IMR-90 (cell line): ENCODE data around the gene SPATA31D4. TPM values are rescaled to one million over a fixed set of nuclear protein-coding genes. Genes with fewer than 3 reads are reported as not detected.

ENCODE experiments used
- ATAC-seq: fragments of 200-7000 bp; cut with Tn5 transposase; 2 replicates; pipeline ENCODE4 v1.9.1; 2020; ENCODE audit warnings: low read depth, mild to moderate bottlenecking, moderate library complexity
- BruUV-seq: library from RNA; stranded (reverse); fragments of 400-500 nt; replicated peaks from 2 replicates; lab custom pipeline; 2021; lab: Mats Ljungman, UMichigan
- CTCF ChIA-PET: fragments of 300-600 bp; formaldehyde crosslinking; extraction: SDS; loops from one replicate; lab custom pipeline; 2021; ENCODE audit warnings: antibody characterized with exemption; lab: Yijun Ruan, JAX
- POLR2A ChIA-PET: fragments of 300-600 bp; sonication (Branson Sonifier 250); formaldehyde crosslinking; loops from one replicate; lab custom pipeline; 2022; ENCODE audit warnings: antibody characterized with exemption; ENCODE audit not compliant: unreplicated experiment; lab: Charles Lee
- DNase-seq: peaks from one replicate; pipeline ENCODE4 v3.0.0; 2013
- H2AFZ ChIP-seq: replicated peaks from 2 replicates; pipeline ENCODE3; 2013; ENCODE audit warnings: low read length, mild to moderate bottlenecking; ENCODE audit not compliant: poor library complexity
- H2AK5ac ChIP-seq: 2 replicates; pipeline ENCODE4 v1.6.1; 2013; ENCODE audit warnings: low read depth, low read length, inconsistent platforms
- H2AK9ac ChIP-seq: replicated peaks from 2 replicates; pipeline ENCODE3; 2013; ENCODE audit warnings: mild to moderate bottlenecking, low read depth, low read length, moderate library complexity; ENCODE audit not compliant: poor library complexity
- H2BK120ac ChIP-seq: 2 replicates; pipeline ENCODE4 v1.6.1; 2013; ENCODE audit warnings: low read depth, low read length, inconsistent platforms
- H2BK15ac ChIP-seq: 3 replicates; pipeline ENCODE4 v1.6.1; 2013; ENCODE audit warnings: low read depth, low read length, inconsistent platforms
- H2BK20ac ChIP-seq: 2 replicates; pipeline ENCODE4 v1.6.1; 2013; ENCODE audit warnings: low read depth, mild to moderate bottlenecking, inconsistent platforms, low read length, moderate library complexity
- H2BK5ac ChIP-seq: 2 replicates; pipeline ENCODE4 v1.6.1; 2013; ENCODE audit warnings: mild to moderate bottlenecking, low read depth, low read length, inconsistent platforms; ENCODE audit not compliant: poor library complexity, severe bottlenecking
- H3K14ac ChIP-seq: replicated peaks from 2 replicates; pipeline ENCODE4 v1.6.1; 2013; ENCODE audit warnings: low read depth, low read length, inconsistent platforms
- H3K18ac ChIP-seq: 2 replicates; pipeline ENCODE4 v1.6.1; 2013; ENCODE audit warnings: low read depth, low read length, control low read depth
- H3K23ac ChIP-seq: 2 replicates; pipeline ENCODE4 v1.6.1; 2013; ENCODE audit warnings: low read depth, low read length, inconsistent platforms
- H3K27ac ChIP-seq: 2 replicates; pipeline ENCODE4 v1.5.1; 2013; ENCODE audit warnings: mild to moderate bottlenecking, control low read depth, low read length; ENCODE audit not compliant: insufficient read depth
- H3K27me3 ChIP-seq: 2 replicates; pipeline ENCODE4 v1.6.1; 2013; ENCODE audit warnings: low read length; ENCODE audit not compliant: control insufficient read depth, insufficient read depth
- H3K36me3 ChIP-seq: 2 replicates; pipeline ENCODE4 v1.6.1; 2013; ENCODE audit warnings: low read length, mixed read lengths; ENCODE audit not compliant: control insufficient read depth, insufficient read depth
- H3K4ac ChIP-seq: 2 replicates; pipeline ENCODE4 v1.6.1; 2013; ENCODE audit warnings: low read depth, low read length, inconsistent platforms
- H3K4me1 ChIP-seq: 2 replicates; pipeline ENCODE4 v1.6.1; 2013; ENCODE audit warnings: low read length, mixed read lengths; ENCODE audit not compliant: control insufficient read depth, insufficient read depth
- H3K4me2 ChIP-seq: 2 replicates; pipeline ENCODE4 v1.6.1; 2013; ENCODE audit warnings: low read depth, mild to moderate bottlenecking, control low read depth, low read length, moderate library complexity
- H3K4me3 ChIP-seq: 2 replicates; pipeline ENCODE4 v1.5.1; 2013; ENCODE audit warnings: low read depth, mild to moderate bottlenecking, control low read depth, low read length, moderate library complexity; ENCODE audit not compliant: insufficient read depth
- H3K56ac ChIP-seq: 2 replicates; pipeline ENCODE4 v1.6.1; 2013; ENCODE audit warnings: low read length, inconsistent platforms; ENCODE audit not compliant: insufficient read depth; ENCODE audit errors: extremely low read depth
- H3K79me1 ChIP-seq, 2 experiments: 2 replicates each; pipeline ENCODE4 v1.6.1; 2013; ENCODE audit warnings: low read length in 2 of 2, inconsistent platforms in 1 of 2, low read depth in 1 of 2
- H3K9ac ChIP-seq: 2 replicates; pipeline ENCODE4 v1.6.1; 2013; ENCODE audit warnings: low read depth, low read length, control low read depth
- H3K9me1 ChIP-seq: 2 replicates; pipeline ENCODE4 v1.6.1; 2013; ENCODE audit warnings: low read length, inconsistent platforms; ENCODE audit not compliant: insufficient read depth
- H3K9me3 ChIP-seq: 2 replicates; pipeline ENCODE4 v1.6.1; 2013; ENCODE audit warnings: low read length; ENCODE audit not compliant: control insufficient read depth, insufficient read depth
- H4K20me1 ChIP-seq: 2 replicates; pipeline ENCODE4 v1.6.1; 2013; ENCODE audit warnings: low read length, inconsistent platforms; ENCODE audit not compliant: insufficient read depth
- H4K5ac ChIP-seq: 2 replicates; pipeline ENCODE4 v1.6.1; 2013; ENCODE audit warnings: mild to moderate bottlenecking, low read depth, low read length, control low read depth
- H4K8ac ChIP-seq, 2 experiments: 2 replicates each; pipeline ENCODE4 v1.6.1; 2013; ENCODE audit warnings: low read depth in 2 of 2, low read length in 2 of 2, control low read depth in 1 of 2, inconsistent platforms in 1 of 2
- H4K91ac ChIP-seq: 2 replicates; pipeline ENCODE4 v1.6.1; 2013; ENCODE audit warnings: low read depth, low read length, inconsistent platforms; ENCODE audit not compliant: insufficient read depth
- CHD1 ChIP-seq: IDR thresholded peaks from 2 replicates; pipeline ENCODE4 v1.6.1; 2012; ENCODE audit warnings: low read depth, low read length, improper control_type of control experiment
- ELK1 ChIP-seq: fragments of 150-350 bp; IDR thresholded peaks from 2 replicates; pipeline ENCODE4 v1.6.1; 2016; ENCODE audit warnings: low read depth, mild to moderate bottlenecking, low read length, moderate library complexity, borderline replicate concordance
- MAFK ChIP-seq: IDR thresholded peaks from 2 replicates; pipeline ENCODE4 v1.6.1; 2012; ENCODE audit warnings: low read depth, low read length, improper control_type of control experiment
- MXI1 ChIP-seq: IDR thresholded peaks from 2 replicates; pipeline ENCODE4 v1.6.1; 2012; ENCODE audit warnings: low read depth, mild to moderate bottlenecking, low read length, moderate library complexity, borderline replicate concordance
- RAD21 ChIP-seq: IDR thresholded peaks from 2 replicates; pipeline ENCODE4 v1.6.1; 2012; ENCODE audit warnings: low read length, improper control_type of control experiment
- RCOR1 ChIP-seq: IDR thresholded peaks from 2 replicates; pipeline ENCODE4 v1.6.1; 2012; ENCODE audit warnings: mild to moderate bottlenecking, low read length, improper control_type of control experiment; ENCODE audit not compliant: insufficient replicate concordance
- SMC3 ChIP-seq: fragments of 150-350 bp; IDR thresholded peaks from 2 replicates; pipeline ENCODE4 v1.6.1; 2016; ENCODE audit warnings: low read depth, mild to moderate bottlenecking, antibody characterized with exemption, low read length, moderate library complexity
- USF2 ChIP-seq: fragments of 150-350 bp; IDR thresholded peaks from 2 replicates; pipeline ENCODE4 v1.6.1; 2017; ENCODE audit warnings: mild to moderate bottlenecking, antibody characterized with exemption, low read length, low read depth
- WGBS, 2 experiments: methylation state at CpG; one replicate each; pipeline versions ENCODE4 v1.1.5 to v1.1.7; 2013; ENCODE audit warnings: missing lambda C conversion rate in 2 of 2; ENCODE audit not compliant: insufficient read length in 1 of 2; ENCODE audit errors: extremely low coverage in 2 of 2; 5-methylcytosine and 5-hydroxymethylcytosine counted together
- dilution Hi-C: fragments of 300-500 bp; cut with HindIII; formaldehyde crosslinking; loops from one replicate; pipeline ENCODE4 v1.14.3; 2018; ENCODE audit warnings: low sequenced_read_pairs; ENCODE audit not compliant: unreplicated experiment
- in situ Hi-C: fragments of 300-500 bp; cut with MboI; formaldehyde crosslinking; loops from 3 replicates; pipeline ENCODE4 v1.14.3; 2019; ENCODE audit warnings: low sequenced_read_pairs, inconsistent platforms, mixed read lengths
- intact Hi-C: fragments of 100-400 bp; cut with micrococcal nuclease; formaldehyde crosslinking; loops from 2 replicates; pipeline ENCODE4 v1.10.0; 2022
- microRNA-seq, 2 experiments: library from miRNA; stranded (forward) in 1 of 2; unstranded in 1 of 2; fragments of 10-50 nt in 1 of 2; fragments of <30 nt in 1 of 2; gene quantifications in 1 of 2; microRNA quantifications in 1 of 2; one replicate each; pipeline versions ENCODE3 to v1.1.0; 2013 to 2020; ENCODE audit not compliant: insufficient read depth in 1 of 2, insufficient read length in 1 of 2, unreplicated experiment in 1 of 2
- polyA plus RNA-seq, 3 experiments: library from polyadenylated mRNA; depleted of rRNA; stranded (reverse); fragments of >200 nt; gene quantifications; 2 replicates each; pipeline ENCODE4 v1.2.3, GENCODE V29; 2012; ENCODE audit warnings: low replicate concordance in 1 of 3
- small RNA-seq, 5 experiments: library from RNA; depleted of rRNA; stranded (forward); fragments of <200 nt; gene quantifications; one replicate each; pipeline ENCODE3, GENCODE V24; 2012
- total RNA-seq: library from RNA; depleted of rRNA; stranded (reverse); fragments of >200 nt; gene quantifications from 2 replicates; pipeline ENCODE4 v1.2.3, GENCODE V29; 2012; rRNA removed

SPATA31D4 gene
- total and polyA plus RNA-seq, 2 of the 4 experiments (the other 2 are of a cell fraction): not detected

- Histone ChIP-seq H2BK5ac (no peak overlapping the region), H3K36me3 (no peaks in the 10 kb centered on the region), H3K23ac (no peak overlapping the region), H2AFZ (no peak overlapping the region), H4K20me1 (no peaks in the 10 kb centered on the region), H2BK15ac (no peak overlapping the region), H4K5ac (no peak overlapping the region), H2AK9ac (no peak overlapping the region), H3K4me1 (peaks cover 1% of the 10 kb centered on the region; the same call in 1 of the 2 replicates), H3K4me3 (no peak overlapping the region), H3K9ac (no peak overlapping the region), H3K27ac (no peak overlapping the region), H3K4me2 (no peak overlapping the region), H4K91ac (no peak overlapping the region), H3K18ac (no peak overlapping the region), H3K9me3 (no peaks in the 10 kb centered on the region), H3K9me1 (no peaks in the 10 kb centered on the region), H3K27me3 (no peaks in the 10 kb centered on the region), H2BK120ac (no peak overlapping the region), H3K56ac (no peak overlapping the region), H2AK5ac (no peak overlapping the region), H3K79me1 (no peaks in the 10 kb centered on the region), H3K14ac (no peak overlapping the region), H4K8ac (no peak overlapping the region), H2BK20ac (no peak overlapping the region), H3K4ac (no peak overlapping the region)
- POLR2A ChIA-PET: no interaction called here
- dilution Hi-C loops: no loop called here
- CTCF ChIA-PET: no interaction called here
- ATAC-seq (no peak), DNase-seq (no peak)
- BruUV-seq: no TSS peak
- intact Hi-C loops: loop anchor here (5.0 kb wide), 1 partner anchor 475 kb away; no protein-coding TSS in a partner anchor
- no peak for TF ChIP-seq MXI1
- no peak for TF ChIP-seq SMC3
- no peak for TF ChIP-seq USF2
- TF ChIP-seq MAFK: no peak
- no peak for TF ChIP-seq ELK1
- TF ChIP-seq RAD21: no peak
- no peak for TF ChIP-seq RCOR1
- no peak for TF ChIP-seq CHD1
- in situ Hi-C loops: no loop called here
- WGBS, 2 experiments: 57% methylated on average over 2 of the region's 4 CpGs; no CpG with 5 or more reads in 1 of the 2 experiments
Measured at GRCh38 chr9:81981883-81982282, 53.7 kb downstream of the SPATA31D4 start.

Small RNAs within 50 kb of the gene (microRNA-seq; reads per million reads assigned to microRNA genes)
- gene RF00189 (ENCODE audit: insufficient read depth, insufficient read length) (not detected), gene RNA5SP287 (ENCODE audit: insufficient read depth, insufficient read length) (not detected)

Small RNAs within 50 kb of the gene (small RNA-seq; reads per million reads assigned to genes)
- gene RF00189: 0 to 0.18 (median 0) reads per million in 5 experiments
- 0 reads per million in 5 experiments for gene RNA5SP287

Other genes with a start within 250 kb of the SPATA31D4 start
- 36.0 and 40.3 TPM in 2 replicates for gene TLE1, start 238.9 kb upstream of the SPATA31D4 start, total RNA-seq
- 51.0 and 52.9 TPM in 2 replicates for gene TLE1, start 238.9 kb upstream of the SPATA31D4 start, polyA plus RNA-seq (2012; rRNA removed)
- not detected in 2 replicates for gene SPATA31D3, start 15.1 kb downstream of the SPATA31D4 start, total RNA-seq
- gene SPATA31D3, start 15.1 kb downstream of the SPATA31D4 start, polyA plus RNA-seq (2012; rRNA removed): not detected in 2 replicates
- not detected in 2 replicates for gene SPATA31D1, start 60.3 kb downstream of the SPATA31D4 start, total RNA-seq
- not detected in 2 replicates for gene SPATA31D1, start 60.3 kb downstream of the SPATA31D4 start, polyA plus RNA-seq (2012; rRNA removed)